SK-N-DZ (cell line): Measurements from ENCODE around the gene CHM. TPM values are rescaled to one million over a fixed set of nuclear protein-coding genes. Genes with fewer than 3 reads are reported as not detected.
"Not testable (repeated sequence)": the region's sequence is repeated elsewhere in the genome, so short reads cannot be mapped to it uniquely, and the experiment has no call there.

ENCODE experiments used
- DNase-seq: peaks from one replicate; pipeline ENCODE4 v3.0.0-alpha.2; 2015; ENCODE audit warnings: low spot score
- polyA plus RNA-seq, 2 experiments: library from polyadenylated mRNA; depleted of rRNA; stranded (reverse); fragments of >200 nt; gene quantifications; 2 replicates each; pipeline ENCODE4 v1.2.3, GENCODE V29; 2014

Gene CHM
- 19.2 and 19.3 TPM in 2 replicates for polyA plus RNA-seq (2014; cell fraction: cytosol; rRNA removed)
- 10.4 and 11.0 TPM in 2 replicates for polyA plus RNA-seq (2014; cell fraction: nucleus; rRNA removed)

- DNase-seq = peak; percentile 88
Observed at GRCh38 chrX:86047174-86047935, at the start of gene CHM. Gene CHM, minus strand, starts transcription at chrX:86047558. Its CDS starts 26 bp downstream, at chrX:86047532.

DNA sequence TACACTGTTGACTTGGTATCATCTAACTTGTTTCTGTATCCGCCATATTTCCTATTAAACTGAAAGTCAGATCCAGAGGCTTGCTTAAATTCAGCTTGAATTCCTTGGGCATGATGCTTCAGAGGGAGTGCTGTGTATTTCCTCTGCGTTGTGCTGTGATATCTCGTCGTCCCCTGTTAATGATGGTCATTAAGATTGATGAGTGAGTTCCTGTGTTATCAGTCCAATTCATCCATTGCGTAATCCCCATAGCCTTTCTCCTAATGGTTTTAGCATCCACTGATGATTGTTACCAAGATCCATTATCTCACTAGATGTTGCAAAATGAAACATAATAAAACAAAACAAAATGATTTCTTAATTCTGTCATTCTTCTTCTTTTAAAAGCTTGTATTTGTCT lies 31.3 kb upstream of the CHM start:
- no peak for DNase-seq

DNA sequence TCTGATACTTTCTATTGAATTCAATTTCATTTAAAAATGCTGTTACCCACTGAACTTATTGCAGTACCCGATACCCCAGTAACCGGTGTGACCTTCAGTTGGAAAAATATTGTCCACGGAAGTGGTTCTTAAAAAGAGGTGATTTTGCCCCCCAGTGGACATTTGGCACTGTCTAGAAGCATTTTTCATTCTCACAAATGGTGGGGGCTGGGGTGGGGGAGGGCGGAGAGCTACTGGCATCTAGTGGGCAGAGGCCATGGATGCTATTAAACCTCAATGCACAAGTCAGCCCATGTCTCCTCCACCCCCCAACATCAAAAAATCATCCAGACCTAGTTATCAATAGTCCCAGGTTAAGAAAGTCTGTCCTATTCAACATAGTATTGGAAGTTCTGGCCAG lies 19.6 kb upstream of the CHM start:
- DNase-seq = no peak

GRCh38 chrX:86061407-86061806 lies 14.0 kb upstream of the CHM start:
- no peak for DNase-seq

- DNase-seq = no peak
Observed at GRCh38 chrX:86051741-86052140, 4.4 kb upstream of the CHM start.

DNA sequence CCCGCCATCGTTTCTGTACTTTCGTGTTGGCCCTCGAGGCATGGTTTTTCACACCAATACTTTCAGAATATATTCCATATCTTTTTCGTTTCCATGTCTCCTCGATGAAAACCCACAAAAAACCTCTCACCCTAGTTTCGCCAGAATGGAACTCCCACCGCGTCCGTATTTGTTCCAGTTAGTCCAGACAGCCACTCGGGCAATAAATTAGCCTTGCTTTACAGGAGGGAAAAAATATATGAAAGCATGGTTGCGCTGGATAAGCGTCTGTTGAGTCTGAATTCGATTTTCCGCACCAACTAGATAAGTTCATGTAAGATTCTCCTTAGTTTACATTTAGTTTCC lies 550 bp upstream of the CHM start:
- no peak for DNase-seq

DNA sequence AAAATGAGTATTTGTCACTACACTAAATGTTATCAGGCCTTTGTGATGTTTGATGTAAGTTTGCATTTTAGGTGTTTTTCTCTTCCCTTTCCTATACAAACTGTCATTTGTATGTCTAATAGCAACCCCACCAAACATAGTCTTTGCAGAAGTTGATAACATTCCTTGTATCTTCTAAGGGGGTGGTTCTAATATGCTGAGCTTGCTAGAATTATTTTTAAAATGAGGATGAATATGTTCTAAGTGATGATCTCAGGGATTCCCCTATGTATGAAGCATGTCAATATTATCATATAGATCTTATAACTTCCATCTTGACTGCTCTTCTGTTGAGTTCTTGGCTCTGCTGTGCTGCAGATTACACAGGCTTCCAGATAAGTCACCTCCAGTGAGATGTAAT lies 3.1 kb downstream of the CHM start:
- DNase-seq = no peak

GRCh38 chrX:86039625-86040568 lies 7.5 kb downstream of the CHM start:
- DNase-seq = no peak

DNA sequence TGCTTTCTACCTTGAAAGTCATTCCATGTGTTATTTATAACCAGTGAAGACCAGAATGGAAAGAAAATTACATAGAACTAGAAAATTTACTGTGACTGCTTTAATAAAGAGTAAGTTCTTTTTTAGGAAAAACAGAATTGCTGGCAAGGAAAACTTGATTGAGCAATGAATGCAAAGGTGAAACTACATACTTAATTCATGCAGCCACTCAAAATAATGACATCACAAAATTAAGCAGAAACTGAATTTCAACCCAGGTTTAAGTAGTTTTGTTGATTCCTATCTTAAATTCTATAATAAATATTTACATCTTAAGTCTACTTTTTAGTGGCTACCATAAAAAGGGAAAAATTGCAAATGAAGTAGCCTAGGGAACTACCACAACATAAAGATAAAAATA lies 14.0 kb downstream of the CHM start:
- DNase-seq = no peak

- DNase-seq = no peak
Observed at GRCh38 chrX:86028681-86029080, 18.7 kb downstream of the CHM start.

DNA sequence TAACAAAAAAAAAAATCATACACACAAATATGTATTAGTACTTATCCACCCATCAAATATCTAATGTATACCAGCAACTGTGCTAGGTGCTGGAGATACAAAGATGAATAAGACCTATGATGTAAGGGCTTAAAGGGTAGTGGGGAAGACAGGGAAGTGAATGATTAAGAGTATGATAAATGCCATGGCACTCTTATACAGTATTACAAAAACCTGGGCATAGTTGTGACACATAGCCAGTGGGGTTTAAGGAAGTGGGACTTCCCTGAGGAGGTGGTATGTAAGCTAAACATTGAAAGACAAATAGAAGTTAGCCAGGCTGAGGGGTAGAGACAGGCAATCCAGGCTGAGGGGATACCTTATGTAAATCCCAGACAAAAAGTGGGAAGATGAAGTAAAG lies 23.5 kb downstream of the CHM start:
- DNase-seq = no peak

- no peak for DNase-seq
Observed at GRCh38 chrX:86021652-86022289, 25.6 kb downstream of the CHM start.

GRCh38 chrX:86016139-86016538 lies 31.2 kb downstream of the CHM start:
- no peak for DNase-seq

- DNase-seq = not testable (repeated sequence)
Observed at GRCh38 chrX:86014959-86015358, 32.4 kb downstream of the CHM start.

- no peak for DNase-seq
Observed at GRCh38 chrX:86014421-86014820, 32.9 kb downstream of the CHM start.

DNA sequence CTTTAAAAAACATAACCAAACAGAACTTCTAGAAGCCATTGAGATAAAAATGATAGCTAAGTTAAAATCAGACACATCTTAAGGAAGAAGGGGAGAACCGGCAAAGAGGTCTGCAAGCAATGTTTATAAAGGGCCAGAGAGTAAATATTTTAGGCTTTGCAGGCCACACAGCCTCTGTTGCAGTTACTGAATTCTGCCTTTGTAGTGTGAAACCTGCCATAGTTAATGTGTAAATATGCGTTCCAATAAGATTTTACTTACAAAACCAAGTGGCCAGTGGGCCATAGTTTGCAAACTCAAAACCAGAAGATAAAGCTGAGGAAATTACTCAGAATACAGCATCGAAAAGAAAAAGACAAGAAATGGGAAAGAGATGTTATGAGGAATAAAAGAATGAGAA lies 33.6 kb downstream of the CHM start:
- no peak for DNase-seq

- no peak for DNase-seq
Observed at GRCh38 chrX:86012188-86012587, 35.2 kb downstream of the CHM start.

DNA sequence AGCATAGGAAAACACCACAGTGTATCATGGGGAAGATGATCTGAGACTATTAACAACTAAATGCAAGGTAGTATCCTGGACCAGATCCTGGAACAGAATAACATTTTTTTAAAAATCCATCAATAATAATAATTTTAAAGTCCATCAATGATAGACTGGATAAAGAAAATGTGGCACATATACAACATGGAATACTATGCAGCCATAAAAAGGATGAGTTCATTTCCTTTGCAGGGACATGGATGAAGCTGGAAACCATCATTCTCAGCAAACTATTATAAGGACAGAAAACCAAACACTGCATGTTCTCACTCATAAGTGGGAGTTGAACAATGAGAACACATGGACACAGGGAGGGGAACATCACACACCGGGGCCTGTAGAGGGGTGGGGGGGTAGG lies 37.6 kb downstream of the CHM start:
- DNase-seq = not testable (repeated sequence)

GRCh38 chrX:86007891-86008290 lies 39.5 kb downstream of the CHM start:
- not testable (repeated sequence) for DNase-seq

DNA sequence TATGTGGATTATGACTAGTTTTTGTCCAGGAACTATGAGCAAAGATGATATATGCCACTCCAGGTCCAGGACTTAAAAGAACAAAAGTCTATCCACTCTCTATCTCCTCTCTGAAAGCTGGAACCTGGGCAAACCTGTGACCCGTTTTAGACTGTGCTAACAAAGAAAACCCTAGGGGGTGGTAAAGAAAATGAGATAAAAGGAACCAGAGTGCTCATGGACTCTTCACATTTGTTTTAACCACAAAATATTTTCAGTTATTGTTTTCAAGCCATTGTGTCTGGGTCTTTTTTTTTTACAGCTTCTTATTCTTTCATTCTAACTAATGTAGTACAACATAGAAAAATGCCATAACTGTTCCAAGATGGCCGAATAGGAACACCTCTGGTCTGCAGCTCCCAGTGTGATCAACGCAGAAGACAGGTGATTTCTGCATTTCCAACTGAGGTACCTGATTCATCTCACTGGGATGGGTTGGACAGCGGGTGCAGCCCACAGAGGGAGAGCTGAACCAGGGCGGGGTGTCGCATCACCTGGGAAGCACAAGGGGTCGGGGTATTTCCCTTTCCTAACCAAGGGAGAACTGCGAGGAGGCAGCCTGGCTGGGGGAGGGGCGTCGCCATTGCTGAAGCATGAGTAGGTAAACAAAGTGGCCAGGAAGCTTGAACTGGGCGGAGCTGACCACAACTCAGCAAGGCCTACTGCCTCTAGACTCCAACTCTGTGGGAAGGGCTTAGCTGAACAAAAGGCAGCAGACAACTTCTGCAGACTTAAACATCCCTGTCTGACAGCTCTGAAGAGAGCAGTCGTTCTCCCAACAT lies 45.1 kb downstream of the CHM start:
- DNase-seq = no peak

- no peak for DNase-seq
Observed at GRCh38 chrX:85998954-85999353, 48.4 kb downstream of the CHM start.
